Measurements from ENCODE around the gene KIDINS220. TPM values are rescaled to one million over a fixed set of nuclear protein-coding genes. Genes with fewer than 3 reads are reported as not detected.

Gene KIDINS220
- total RNA-seq, 2 donors from 2014 or later: 37.1 to 51.0 TPM

DNA sequence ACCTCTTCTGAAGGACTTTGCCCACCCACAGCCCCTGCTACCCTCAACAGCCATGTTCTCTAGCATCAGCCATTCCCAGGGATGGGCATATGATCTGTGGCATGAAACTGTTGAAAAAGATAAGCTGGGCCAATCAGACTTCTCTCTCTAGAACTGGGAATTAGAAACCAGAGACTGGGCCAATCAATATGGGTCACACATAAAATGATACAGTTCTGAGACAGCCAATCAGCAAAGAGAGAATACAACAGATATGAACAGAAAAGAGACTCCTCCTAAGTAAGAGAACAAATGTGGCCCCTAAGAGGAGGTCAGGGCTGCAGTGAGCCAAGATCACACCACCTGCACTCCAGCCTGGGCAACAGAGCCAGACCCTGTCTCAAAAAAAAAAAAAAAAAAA, 2.1 kb downstream of the KIDINS220 start:
- no peak for DNase-seq
- Histone ChIP-seq H3K36me3 (no peaks in the 10 kb centered on the region), H3K4me1 (no peaks in the 10 kb centered on the region), H3K9ac (ENCODE audit: low read depth in 2 of 2, low read length in 2 of 2) (no peak overlapping the region), H3K27me3 (no peaks in the 10 kb centered on the region), H3K4me3 (no peak overlapping the region), H3K9me3 (no peaks in the 10 kb centered on the region), H3K27ac (no peak overlapping the region)
- TF ChIP-seq, protein P1, sequence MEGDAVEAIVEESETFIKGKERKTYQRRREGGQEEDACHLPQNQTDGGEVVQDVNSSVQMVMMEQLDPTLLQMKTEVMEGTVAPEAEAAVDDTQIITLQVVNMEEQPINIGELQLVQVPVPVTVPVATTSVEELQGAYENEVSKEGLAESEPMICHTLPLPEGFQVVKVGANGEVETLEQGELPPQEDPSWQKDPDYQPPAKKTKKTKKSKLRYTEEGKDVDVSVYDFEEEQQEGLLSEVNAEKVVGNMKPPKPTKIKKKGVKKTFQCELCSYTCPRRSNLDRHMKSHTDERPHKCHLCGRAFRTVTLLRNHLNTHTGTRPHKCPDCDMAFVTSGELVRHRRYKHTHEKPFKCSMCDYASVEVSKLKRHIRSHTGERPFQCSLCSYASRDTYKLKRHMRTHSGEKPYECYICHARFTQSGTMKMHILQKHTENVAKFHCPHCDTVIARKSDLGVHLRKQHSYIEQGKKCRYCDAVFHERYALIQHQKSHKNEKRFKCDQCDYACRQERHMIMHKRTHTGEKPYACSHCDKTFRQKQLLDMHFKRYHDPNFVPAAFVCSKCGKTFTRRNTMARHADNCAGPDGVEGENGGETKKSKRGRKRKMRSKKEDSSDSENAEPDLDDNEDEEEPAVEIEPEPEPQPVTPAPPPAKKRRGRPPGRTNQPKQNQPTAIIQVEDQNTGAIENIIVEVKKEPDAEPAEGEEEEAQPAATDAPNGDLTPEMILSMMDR (IDR thresholded peaks at IDR 0.05): no peak
- intact Hi-C loops (cut with DNase I): no loop called here

DNA sequence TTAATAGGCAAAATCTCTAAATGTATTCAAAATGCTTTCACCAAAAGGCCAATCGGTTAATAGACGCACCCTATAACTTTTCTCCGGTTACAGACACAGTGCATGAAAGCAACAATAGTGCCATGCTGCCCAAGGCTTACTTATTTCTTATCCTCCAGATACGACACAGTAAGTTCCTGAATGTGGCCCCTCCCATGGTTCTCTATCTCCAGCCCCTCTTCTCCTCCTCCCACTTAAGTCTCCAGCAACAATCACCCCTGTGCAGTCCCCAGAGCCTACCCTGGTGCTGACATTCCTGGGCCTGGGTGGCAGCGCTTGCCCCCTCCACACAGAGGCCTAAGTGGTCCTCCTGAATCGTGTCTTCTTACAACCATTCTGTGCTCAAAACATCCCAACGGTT, 3.6 kb downstream of the KIDINS220 start:
- Histone ChIP-seq H3K4me1 (no peaks in the 10 kb centered on the region), H3K27ac (no peak overlapping the region)
- intact Hi-C loops (cut with DNase I): no loop called here

DNA sequence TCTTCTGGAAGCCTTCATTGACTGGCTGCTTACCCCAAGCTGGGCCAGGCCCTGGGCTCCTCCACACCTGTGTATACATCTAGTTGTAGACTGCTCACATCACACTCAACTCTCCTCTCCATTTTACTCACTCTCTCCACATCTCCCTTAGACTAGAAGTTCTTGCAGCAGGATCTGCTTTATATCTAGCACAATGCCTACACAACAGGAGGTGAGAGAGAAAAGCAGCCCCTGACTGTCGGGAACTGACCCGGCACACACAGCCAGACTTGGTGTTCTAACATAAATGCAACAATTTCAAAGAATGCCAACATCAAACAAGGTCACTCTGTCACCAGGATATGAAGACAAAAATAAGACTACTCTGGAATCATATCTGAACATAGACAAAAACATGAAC, 5.9 kb downstream of the KIDINS220 start:
- H3K4me3 ChIP-seq: no peak overlapping the region
- no peaks in the 10 kb centered on the region for H3K36me3 ChIP-seq
- DNase-seq: no peak
- no peaks in the 10 kb centered on the region for H3K4me1 ChIP-seq
- TF ChIP-seq, protein P1 (IDR thresholded peaks at IDR 0.05): no peak
- no peaks in the 10 kb centered on the region for H3K27me3 ChIP-seq
- no peak overlapping the region for H3K27ac ChIP-seq
- no peak overlapping the region for H3K9ac ChIP-seq (ENCODE audit: low read depth in 2 of 2, low read length in 2 of 2)
- no peaks in the 10 kb centered on the region for H3K9me3 ChIP-seq
- intact Hi-C loops (cut with DNase I): no loop called here

More for the DNA sequence above, 3.6 kb downstream of the KIDINS220 start:
- Histone ChIP-seq H3K36me3 (no peaks in the 10 kb centered on the region), H3K27me3 (no peaks in the 10 kb centered on the region), H3K9ac (ENCODE audit: low read depth in 2 of 2, low read length in 2 of 2) (no peak overlapping the region), H3K4me3 (no peak overlapping the region), H3K9me3 (no peaks in the 10 kb centered on the region)
- no peak for DNase-seq
- TF ChIP-seq, protein P1 (IDR thresholded peaks at IDR 0.05): no peak

DNA sequence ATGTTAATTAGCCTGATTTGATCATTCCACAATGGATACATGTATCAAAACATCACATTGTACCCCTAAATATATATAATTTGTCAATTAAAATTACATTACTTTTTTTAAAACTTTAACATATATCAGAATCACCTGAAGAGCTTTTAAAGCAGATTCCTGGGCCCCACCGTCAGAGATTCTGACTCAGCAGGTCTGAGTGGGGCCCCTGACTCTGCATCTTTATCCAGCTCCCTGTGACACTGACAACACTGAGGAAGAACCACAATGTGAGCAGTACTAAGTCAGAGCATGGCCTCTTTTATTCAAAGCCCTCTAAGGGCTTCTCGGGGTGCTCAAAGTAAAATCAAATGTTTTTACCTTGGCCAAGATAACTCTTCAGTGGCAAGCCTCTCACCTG, 9.7 kb downstream of the KIDINS220 start:
- no peak for DNase-seq
- Histone ChIP-seq H3K4me1 (no peaks in the 10 kb centered on the region), H3K36me3 (no peaks in the 10 kb centered on the region), H3K4me3 (no peak overlapping the region), H3K27me3 (no peaks in the 10 kb centered on the region), H3K27ac (no peak overlapping the region), H3K9me3 (no peaks in the 10 kb centered on the region), H3K9ac (ENCODE audit: low read depth in 2 of 2, low read length in 2 of 2) (no peak overlapping the region)
- TF ChIP-seq, protein P1 (IDR thresholded peaks at IDR 0.05): no peak
- intact Hi-C loops (cut with DNase I): no loop called here

DNA sequence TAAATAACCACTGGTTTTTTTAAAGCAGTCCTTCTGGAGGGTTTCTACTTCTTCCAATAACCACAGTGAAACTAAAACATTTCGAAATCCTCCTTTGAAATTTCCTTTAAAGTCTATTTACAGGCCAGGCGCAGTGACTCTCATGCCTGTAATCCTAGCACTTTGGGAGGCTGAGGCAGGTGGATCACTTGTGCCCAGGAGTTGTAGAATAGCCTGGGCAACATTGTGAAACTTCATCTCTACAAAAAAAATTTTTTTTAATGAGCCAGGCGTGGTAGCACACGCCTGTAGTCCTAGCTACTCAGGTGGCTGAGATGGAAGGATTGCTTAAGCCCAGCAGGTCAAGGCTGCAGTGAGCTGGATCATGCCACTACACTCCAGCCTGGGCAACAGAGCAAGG, 15.2 kb downstream of the KIDINS220 start:
- intact Hi-C loops (cut with DNase I): no loop called here
- no peaks in the 10 kb centered on the region for H3K36me3 ChIP-seq
- H3K27ac ChIP-seq: no peak overlapping the region
- H3K9me3 ChIP-seq: no peaks in the 10 kb centered on the region
- H3K4me3 ChIP-seq: no peak overlapping the region
- H3K4me1 ChIP-seq: no peaks in the 10 kb centered on the region
- no peak overlapping the region for H3K9ac ChIP-seq (ENCODE audit: low read depth in 2 of 2, low read length in 2 of 2)
- no peaks in the 10 kb centered on the region for H3K27me3 ChIP-seq
- DNase-seq: no peak
- TF ChIP-seq, protein P1 (IDR thresholded peaks at IDR 0.05): no peak
